Glutamatergic neuron (in vitro differentiated cells): ENCODE measurements around the gene NADSYN1. TPM values are rescaled to one million over a fixed set of nuclear protein-coding genes. Genes with fewer than 3 reads are reported as not detected.

ENCODE experiments used
- DNase-seq: peaks from one replicate; pipeline ENCODE4 v3.0.0; 2022
- H3K27ac Mint-ChIP-seq: one replicate; pipeline ENCODE4 v1.8.0; 2020; ENCODE audit warnings: mild to moderate bottlenecking, mixed read lengths, inconsistent platforms; ENCODE audit not compliant: unreplicated experiment
- H3K27me3 Mint-ChIP-seq: one replicate; pipeline ENCODE4 v1.8.0; 2020; ENCODE audit warnings: mild to moderate bottlenecking, moderate library complexity, mixed read lengths, inconsistent platforms; ENCODE audit not compliant: unreplicated experiment
- H3K36me3 Mint-ChIP-seq: one replicate; pipeline ENCODE4 v1.8.0; 2020; ENCODE audit warnings: mild to moderate bottlenecking, mixed read lengths, inconsistent platforms; ENCODE audit not compliant: unreplicated experiment
- H3K4me1 Mint-ChIP-seq: one replicate; pipeline ENCODE4 v1.8.0; 2020; ENCODE audit warnings: mild to moderate bottlenecking, low read depth, mixed read lengths, inconsistent platforms; ENCODE audit not compliant: unreplicated experiment
- H3K4me3 Mint-ChIP-seq: one replicate; pipeline ENCODE4 v1.8.0; 2020; ENCODE audit warnings: mild to moderate bottlenecking, mixed read lengths, inconsistent platforms; ENCODE audit not compliant: unreplicated experiment
- H3K9me3 Mint-ChIP-seq: one replicate; pipeline ENCODE4 v1.8.0; 2020; ENCODE audit warnings: mild to moderate bottlenecking, moderate library complexity, mixed read lengths, inconsistent platforms; ENCODE audit not compliant: unreplicated experiment
- total RNA-seq: library from RNA; stranded (reverse); fragmentation: NEBNext Ultra II Directional; extraction: Animal tissue kit (Norgen Biotek cat#: 25700); gene quantifications from one replicate; pipeline ENCODE4 v1.2.1, GENCODE V29; 2021; ENCODE audit not compliant: unreplicated experiment
- TF ChIP-seq, protein P1 (sequence below): fragments of 200-600 bp; sonication (generic); IDR thresholded peaks from one replicate; pipeline ENCODE4 v1.5.0; 2021; ENCODE audit not compliant: partially characterized antibody, unreplicated experiment

Gene NADSYN1
- total RNA-seq, 1 donor from 2014 or later = 78.2 TPM

DNA sequence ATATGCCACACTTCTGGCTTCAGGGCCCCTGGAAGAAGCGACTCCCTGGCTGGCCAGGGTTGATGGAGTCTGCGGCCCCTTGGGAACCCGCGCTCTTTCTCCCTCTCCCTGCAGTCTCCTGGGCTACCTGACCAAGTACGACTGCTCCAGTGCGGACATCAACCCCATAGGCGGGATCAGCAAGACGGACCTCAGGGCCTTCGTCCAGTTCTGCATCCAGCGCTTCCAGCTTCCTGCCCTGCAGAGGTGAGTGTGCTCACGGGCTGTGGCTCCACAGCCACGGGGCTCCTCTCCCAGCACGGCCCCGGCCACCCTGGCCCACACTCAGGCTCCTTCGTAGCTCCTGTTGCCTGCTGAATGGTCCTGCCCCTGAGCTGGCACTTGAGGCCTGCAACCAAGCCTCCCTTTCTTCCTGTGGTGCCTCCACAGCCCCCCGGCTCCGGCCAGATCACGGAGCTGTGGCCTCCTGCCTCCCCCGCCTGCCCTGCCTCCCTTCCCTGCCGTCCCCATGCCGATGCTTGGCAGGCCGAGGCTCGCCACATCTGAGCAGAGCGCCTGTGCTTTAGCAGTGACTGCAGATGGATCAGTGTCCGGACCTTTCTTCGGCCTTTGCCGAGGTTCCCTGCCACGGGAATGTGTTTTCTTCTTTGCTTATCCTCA is 37.9 kb downstream of the NADSYN1 start:
- no peak overlapping the region for H3K4me3 Mint-ChIP-seq
- DNase-seq = no peak

DNA sequence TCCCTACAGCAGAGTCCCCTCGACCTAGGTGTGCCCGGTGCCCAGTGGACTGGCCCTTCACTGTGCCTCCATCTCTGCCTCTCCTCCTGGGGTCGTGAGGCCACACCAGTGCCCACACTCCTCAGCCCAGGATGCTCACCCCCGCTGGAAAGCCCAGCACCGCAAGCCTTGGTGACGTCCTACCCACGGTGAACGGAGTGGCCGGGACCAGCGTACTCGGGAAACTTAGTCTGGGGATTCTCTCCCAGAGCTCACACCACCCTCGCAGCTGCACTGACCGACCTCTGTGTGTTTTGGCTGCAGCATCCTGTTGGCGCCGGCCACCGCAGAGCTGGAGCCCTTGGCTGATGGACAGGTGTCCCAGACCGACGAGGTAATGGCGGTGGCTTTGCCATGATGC is 38.5 kb downstream of the NADSYN1 start:
- TF ChIP-seq, protein P1, sequence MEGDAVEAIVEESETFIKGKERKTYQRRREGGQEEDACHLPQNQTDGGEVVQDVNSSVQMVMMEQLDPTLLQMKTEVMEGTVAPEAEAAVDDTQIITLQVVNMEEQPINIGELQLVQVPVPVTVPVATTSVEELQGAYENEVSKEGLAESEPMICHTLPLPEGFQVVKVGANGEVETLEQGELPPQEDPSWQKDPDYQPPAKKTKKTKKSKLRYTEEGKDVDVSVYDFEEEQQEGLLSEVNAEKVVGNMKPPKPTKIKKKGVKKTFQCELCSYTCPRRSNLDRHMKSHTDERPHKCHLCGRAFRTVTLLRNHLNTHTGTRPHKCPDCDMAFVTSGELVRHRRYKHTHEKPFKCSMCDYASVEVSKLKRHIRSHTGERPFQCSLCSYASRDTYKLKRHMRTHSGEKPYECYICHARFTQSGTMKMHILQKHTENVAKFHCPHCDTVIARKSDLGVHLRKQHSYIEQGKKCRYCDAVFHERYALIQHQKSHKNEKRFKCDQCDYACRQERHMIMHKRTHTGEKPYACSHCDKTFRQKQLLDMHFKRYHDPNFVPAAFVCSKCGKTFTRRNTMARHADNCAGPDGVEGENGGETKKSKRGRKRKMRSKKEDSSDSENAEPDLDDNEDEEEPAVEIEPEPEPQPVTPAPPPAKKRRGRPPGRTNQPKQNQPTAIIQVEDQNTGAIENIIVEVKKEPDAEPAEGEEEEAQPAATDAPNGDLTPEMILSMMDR = no peak
- Mint-ChIP-seq H3K36me3 (peaks cover 18% of the 10 kb centered on the region), H3K27ac (no peak overlapping the region)

More for the DNA sequence above, 37.9 kb downstream of the NADSYN1 start:
- Mint-ChIP-seq H3K27me3 (peaks cover 2% of the 10 kb centered on the region), H3K9me3 (peaks cover 8% of the 10 kb centered on the region), H3K36me3 (peaks cover 22% of the 10 kb centered on the region), H3K27ac (no peak overlapping the region), H3K4me1 (peaks cover 3% of the 10 kb centered on the region)
- TF ChIP-seq, protein P1 = no peak

DNA sequence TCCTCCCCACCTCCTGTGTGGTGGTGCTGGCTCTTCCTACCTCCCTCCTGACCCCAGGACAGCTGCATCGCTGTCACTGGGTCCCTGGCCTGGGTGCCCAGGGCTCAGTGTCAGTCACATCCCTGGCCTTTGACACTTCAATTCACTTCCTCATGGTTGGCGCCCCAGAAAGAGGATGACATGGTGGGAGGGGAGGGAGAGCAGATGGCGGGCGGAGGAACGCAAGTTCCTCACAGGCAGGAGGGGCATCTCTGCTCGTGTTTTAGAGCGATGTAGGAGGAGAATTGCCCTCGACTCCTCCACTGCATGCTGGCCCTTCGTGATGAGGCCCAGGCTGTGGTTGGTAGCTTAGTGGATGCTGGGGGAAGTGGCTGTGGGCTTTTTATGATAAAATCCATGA is 38.9 kb downstream of the NADSYN1 start:
- Mint-ChIP-seq H3K36me3 (peaks cover 20% of the 10 kb centered on the region), H3K4me1 (peaks cover 3% of the 10 kb centered on the region), H3K27me3 (peaks cover 2% of the 10 kb centered on the region), H3K27ac (no peak overlapping the region), H3K9me3 (peaks cover 8% of the 10 kb centered on the region), H3K4me3 (no peak overlapping the region)
- DNase-seq = no peak
- TF ChIP-seq, protein P1 = no peak

More for the DNA sequence above, 38.5 kb downstream of the NADSYN1 start:
- no peak overlapping the region for H3K4me3 Mint-ChIP-seq
- H3K9me3 Mint-ChIP-seq = peaks cover 8% of the 10 kb centered on the region
- DNase-seq = no peak
- H3K4me1 Mint-ChIP-seq = peaks cover 3% of the 10 kb centered on the region
- H3K27me3 Mint-ChIP-seq = peaks cover 2% of the 10 kb centered on the region

DNA sequence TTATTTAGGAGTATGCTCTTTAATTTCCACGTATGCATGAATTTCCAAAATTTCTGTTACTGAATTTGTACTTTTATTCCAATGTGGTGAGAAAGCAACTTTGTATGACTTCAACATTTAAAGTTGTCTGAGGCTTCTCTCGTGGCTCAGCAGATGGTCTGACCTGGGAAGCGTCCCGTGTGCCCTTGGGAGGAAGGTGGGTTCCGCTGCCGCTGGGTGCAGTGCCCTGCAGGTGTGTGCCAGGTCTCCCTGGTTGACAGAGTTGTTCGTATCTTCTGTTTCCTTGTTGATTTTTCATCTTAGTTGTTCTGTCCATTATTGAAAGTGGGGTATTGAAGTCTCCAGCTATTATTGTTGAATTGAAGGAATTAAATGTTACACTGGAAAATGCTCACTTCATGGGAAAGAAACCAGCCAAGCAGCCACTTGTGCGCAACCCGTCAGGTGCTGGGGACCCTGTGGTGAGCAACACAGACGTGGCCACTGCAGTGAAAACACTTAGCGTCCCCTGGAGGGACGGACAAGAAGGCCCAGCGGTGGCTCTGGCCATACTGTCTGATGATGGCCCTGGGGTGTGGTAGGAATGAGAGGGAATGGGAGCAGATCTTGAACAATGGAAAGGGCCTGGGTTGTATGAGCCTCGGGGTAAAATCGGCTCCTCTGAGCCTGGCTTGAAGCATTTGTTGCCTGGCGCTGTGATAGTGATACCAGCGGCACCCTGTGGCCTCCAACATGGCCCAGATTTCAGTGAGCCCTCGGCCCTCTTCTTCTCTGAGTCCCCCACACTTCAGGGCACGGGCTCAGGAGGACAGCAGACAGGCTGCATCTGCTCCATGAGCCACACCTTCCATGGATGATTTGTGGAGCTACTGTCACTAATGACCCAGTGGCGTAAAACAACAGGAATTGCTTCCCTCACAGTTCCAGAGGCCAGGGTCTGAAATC is 42.6 kb downstream of the NADSYN1 start:
- peaks cover 2% of the 10 kb centered on the region for H3K9me3 Mint-ChIP-seq
- H3K27me3 Mint-ChIP-seq = peaks cover 3% of the 10 kb centered on the region
- TF ChIP-seq, protein P1 = no peak
- no peak for DNase-seq
- H3K36me3 Mint-ChIP-seq = peaks cover 29% of the 10 kb centered on the region
- no peaks in the 10 kb centered on the region for H3K4me1 Mint-ChIP-seq
- no peak overlapping the region for H3K4me3 Mint-ChIP-seq
- H3K27ac Mint-ChIP-seq = no peak overlapping the region
